HG03159 (cell line): Measurements from ENCODE around the gene PPP1CA.

Source experiments
- ATAC-seq: cut with Tn5 transposase; IDR thresholded peaks from one replicate; pipeline ENCODE4 v1.9.1; 2021; ENCODE audit warnings: mild to moderate bottlenecking, moderate library complexity; ENCODE audit not compliant: unreplicated experiment

PPP1CA gene

DNA sequence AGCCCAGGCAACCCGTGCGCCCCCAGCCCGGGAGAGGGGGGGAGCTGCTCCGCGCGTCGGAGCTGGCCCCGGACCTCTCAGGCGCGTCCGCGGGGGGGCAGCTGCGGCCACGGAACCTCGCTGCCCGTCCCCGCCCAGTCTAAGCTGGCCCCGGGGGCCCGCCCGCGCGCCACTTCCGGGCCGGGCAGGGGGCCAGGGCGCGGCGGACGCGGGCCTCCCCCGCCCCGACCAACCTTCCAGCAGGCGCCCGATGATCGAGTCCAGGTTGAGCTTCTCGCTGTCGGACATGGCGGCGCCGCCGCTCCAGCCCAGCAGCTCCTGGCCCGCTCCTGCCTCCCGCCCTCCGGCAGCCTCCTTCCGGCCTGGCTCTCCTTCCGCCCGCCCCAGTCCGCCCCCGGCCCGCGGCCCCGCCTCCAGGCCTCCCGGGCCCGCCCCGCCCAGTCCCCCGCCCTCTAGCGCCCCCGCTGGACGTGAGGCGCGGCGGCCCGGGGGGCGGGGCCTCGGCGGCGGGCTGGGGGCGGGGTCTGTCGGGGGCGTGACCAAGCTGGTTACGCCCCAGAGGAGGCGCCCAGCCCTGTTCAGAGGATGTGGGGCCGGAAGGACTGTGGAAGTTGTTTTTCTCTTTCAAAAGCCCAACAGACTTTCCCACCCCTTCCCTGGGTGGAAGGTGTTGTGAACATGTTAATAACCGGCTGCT lies at the start of gene PPP1CA:
Gene PPP1CA, minus strand, starts transcription at position 364 of the 697 bp plus-strand sequence. Its CDS starts 76 bp downstream, at position 288.
- ATAC-seq: peak; percentile 57

DNA sequence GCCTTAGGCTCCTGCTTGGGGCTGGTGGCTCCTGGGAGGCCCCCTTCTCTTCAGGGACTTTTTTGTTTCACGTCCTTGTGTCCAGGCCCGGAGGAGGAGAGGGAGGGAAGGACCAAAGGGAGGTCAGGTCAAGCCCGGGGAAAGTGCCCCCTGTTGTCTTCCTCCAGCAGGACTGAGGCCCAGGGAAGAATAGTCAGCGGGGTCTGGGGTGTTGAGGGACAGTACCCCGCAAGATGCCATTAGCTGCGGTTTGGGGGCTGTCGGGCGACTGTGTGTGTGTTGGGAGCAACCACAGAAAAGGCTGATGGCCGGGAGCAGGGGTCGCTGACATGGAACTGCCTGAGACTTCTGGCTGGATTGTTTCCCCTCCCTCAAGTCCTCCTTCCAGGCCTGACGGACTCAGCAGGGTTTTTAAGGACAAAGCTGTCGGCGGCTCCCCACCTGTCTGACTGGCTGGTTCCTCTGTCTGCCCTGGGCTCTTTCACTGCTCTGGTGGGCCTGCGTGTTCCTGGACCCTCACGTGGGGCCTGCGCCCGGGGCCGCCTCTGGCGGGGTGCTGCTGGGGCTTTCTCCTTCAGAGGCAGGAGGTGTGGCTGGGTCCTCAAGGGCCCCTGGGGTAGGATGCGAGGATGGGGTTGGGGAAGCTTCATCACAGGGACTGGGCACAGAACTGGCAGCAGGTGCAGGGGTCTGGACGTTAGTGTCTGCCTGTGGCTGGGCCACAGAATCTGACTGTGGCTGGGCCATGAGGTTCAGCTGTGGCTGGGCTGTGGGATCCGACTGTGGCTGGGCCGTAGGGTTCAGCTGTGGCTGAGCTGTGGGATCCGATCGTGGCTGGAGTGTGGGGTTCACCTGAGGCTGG lies 49.4 kb upstream of the PPP1CA start:
- no peak for ATAC-seq

DNA sequence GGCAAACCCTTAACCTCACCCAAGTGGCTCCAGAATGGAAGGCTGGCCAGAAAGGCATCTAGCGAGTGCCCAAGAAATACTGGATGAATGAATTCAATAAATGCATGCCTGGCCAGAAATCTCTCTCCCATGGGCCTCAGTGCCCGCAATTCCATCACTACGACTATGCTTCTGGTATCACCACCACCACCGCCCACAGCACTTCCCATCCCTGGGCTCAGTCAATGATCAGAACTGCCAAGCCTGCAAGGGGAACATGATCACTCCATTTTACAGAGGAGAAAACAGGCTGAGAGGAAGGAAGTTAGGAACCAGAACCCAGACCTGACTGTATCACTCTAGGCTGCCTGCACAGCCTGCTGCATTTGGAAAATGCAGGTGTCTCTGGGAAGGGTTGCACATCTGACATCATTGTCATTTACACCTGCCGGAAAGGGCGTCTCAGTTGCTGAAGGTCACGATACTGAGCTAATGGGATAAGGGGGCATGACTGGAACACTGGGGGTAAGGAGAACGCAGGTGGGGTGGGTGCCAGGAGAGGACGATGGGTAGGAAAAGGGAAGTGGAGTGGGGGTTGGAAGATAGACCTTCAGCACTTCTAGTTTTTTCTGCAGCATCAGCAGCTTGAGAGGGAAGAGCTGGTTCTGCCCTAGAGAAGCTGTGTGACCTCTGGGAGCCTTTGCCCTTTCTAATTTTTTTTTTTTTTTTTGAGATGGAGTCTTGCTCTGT lies 47.6 kb upstream of the PPP1CA start:
- no peak for ATAC-seq

DNA sequence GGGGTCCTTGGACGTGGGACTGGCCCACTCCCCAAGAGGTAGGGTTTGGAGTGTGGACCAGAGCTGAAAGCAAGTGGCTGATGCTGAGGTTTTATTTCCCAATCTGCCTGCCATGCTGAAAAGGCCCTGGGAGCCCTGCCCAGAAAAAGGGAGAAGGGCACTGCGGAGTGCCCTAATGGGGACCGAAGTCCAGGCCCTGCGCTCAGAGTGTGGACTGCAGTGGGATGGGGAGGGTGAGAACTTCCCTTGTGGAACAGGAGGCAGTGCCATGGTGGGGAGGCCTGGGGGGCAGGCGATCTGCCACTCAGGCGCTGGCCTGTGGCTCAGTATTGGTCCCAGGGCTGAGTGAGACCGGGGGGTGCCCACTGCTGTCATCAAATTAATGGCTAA lies 46.6 kb upstream of the PPP1CA start:
- no peak for ATAC-seq

DNA sequence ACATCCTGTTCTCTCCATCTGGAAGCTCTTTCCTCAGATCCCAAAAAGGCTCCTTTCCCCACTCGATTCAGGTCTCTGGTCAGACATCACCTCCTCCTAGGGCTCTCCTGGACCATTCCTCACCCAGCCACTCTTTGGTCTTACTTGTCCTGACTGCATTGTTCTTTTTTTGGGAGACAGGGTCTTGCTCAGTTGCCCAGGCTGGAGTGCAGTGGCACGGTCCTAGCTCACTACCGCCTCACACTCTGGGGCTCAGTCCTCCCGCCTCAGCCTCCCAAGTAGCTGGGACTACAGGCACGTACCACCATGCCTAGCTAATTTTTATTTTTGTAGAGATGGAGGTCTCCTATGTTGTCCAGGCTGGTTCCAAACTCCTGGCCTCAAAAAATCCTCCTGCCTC lies 43.9 kb upstream of the PPP1CA start:
- ATAC-seq: no peak

DNA sequence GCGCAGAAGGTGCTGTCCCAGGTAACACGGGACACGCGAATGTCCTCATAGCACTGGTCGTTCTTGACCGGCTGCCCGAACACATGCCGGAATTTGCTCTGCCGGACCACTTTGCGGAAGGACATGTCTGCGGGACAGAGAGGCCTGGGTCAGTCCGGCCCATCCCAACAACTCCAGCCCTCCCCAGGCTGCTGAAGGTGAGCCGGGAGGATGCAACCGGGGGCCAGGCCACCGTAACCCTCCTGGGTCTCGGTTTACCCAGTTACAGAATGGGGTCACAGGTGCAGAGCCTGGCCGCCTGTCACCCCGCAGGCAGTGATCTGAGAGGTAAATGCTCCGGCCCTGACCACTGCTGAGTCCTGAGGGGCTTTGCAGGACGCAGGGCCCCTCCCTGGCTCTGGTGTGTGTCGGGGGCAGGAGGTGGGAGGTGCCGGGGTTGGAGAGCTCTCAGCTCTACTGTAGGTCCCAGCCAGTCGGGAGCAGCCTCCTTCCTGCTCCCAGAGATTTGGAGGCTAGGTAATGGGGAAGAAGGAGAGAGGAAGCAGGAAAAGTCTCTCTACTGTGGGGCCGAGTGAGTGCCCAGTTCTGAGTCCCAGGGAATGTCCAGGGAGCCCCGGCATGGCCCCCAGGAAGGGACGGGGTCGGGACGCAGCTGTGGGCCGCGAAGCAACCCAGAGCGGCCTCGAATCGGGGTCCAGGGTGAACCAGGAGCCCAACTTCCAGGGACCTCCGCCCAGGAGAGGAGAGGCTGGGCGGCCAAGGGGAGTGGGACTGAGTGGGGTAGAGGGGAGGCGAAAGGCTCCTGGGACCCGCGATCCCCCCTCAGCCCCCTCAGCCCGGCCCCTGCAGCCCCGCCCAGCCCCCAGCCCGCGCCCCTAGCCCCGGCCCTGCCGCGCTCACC lies 41.1 kb upstream of the PPP1CA start:
- ATAC-seq: no peak

DNA sequence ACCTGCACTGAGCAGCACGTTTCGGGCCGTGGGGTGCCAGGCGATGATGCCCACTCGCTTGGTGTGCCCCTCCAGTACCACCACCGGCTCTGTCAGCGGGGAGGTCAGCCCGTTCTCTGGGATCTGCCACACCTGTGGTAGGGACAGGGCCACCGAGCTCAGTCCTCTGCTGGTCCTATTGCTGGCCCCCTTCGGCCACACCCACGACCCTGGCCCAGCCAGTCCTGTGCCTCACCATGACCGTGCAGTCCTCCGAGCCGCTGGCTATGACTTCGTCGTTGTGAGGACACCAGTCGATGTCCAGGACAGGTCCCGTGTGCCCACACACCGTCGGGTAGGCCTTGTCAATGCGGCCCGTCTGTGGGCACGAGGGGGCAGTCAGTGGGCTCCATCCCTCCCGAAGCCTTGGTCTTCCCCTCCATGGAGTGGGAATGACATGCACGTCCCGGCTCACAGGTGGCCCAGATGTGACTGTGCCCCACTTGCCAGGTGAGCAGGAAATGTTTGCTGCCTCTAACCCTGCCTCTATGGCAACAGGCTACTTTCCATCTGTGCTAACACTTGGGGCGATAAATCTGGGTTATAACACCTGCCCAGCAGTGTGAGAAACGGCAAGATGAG lies 40.2 kb upstream of the PPP1CA start:
- ATAC-seq: no peak

- ATAC-seq: no peak
Measured at GRCh38 chr11:67441098-67441563, 39.5 kb upstream of the PPP1CA start.

GRCh38 chr11:67440229-67441097 lies 38.8 kb upstream of the PPP1CA start:
- ATAC-seq: no peak

GRCh38 chr11:67439321-67440228 lies 37.9 kb upstream of the PPP1CA start:
- no peak for ATAC-seq

- no peak for ATAC-seq
Measured at GRCh38 chr11:67438158-67438902, 36.7 kb upstream of the PPP1CA start.

GRCh38 chr11:67437809-67438157 lies 36.1 kb upstream of the PPP1CA start:
- ATAC-seq: no peak

GRCh38 chr11:67437082-67437808 lies 35.6 kb upstream of the PPP1CA start, which contains the start of gene PTPRCAP:
Gene PTPRCAP (minus strand): TSS chr11:67437682. CDS start chr11:67437619, 63 bp downstream.
- no peak for ATAC-seq

- no peak for ATAC-seq
Measured at GRCh38 chr11:67436459-67437081, 34.9 kb upstream of the PPP1CA start.

GRCh38 chr11:67435727-67436458 lies 34.2 kb upstream of the PPP1CA start:
- ATAC-seq: no peak
